Measurements from ENCODE around the gene OXSR1. TPM values are rescaled to one million over a fixed set of nuclear protein-coding genes. Genes with fewer than 3 reads are reported as not detected.

Gene OXSR1
- total RNA-seq, 1 donor from 2014 or later = 36.0 TPM

DNA sequence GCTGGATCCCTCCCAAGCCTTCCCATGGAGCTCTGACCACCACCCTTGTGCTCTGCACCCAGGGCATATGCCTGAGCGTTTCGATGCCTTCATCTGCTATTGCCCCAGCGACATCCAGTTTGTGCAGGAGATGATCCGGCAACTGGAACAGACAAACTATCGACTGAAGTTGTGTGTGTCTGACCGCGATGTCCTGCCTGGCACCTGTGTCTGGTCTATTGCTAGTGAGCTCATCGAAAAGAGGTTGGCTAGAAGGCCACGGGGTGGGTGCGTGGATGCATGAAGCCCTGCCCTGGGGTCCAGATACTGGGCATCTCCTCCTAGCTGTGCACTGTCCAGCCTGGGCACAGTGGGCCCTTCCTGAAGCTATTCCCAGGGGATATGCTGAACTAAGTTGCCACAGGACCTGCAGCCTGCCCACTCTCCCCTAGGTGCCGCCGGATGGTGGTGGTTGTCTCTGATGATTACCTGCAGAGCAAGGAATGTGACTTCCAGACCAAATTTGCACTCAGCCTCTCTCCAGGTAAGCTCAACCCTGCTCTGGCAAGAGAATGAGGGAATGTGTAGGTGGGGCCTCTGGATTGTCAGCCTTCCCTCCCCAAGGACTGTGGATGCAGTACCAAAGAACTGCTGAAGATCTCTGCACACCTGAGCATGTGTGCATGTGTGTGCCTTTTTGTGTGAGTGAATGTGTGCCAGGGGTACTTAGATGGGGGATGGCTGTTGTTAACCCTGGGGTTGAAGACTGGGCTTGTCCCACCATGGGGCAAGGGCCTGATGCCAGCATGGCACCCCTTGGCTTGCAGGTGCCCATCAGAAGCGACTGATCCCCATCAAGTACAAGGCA is 24.8 kb upstream of the OXSR1 start:
- no peak for DNase-seq (ENCODE audit: low spot score)
- TF ChIP-seq, protein P1, sequence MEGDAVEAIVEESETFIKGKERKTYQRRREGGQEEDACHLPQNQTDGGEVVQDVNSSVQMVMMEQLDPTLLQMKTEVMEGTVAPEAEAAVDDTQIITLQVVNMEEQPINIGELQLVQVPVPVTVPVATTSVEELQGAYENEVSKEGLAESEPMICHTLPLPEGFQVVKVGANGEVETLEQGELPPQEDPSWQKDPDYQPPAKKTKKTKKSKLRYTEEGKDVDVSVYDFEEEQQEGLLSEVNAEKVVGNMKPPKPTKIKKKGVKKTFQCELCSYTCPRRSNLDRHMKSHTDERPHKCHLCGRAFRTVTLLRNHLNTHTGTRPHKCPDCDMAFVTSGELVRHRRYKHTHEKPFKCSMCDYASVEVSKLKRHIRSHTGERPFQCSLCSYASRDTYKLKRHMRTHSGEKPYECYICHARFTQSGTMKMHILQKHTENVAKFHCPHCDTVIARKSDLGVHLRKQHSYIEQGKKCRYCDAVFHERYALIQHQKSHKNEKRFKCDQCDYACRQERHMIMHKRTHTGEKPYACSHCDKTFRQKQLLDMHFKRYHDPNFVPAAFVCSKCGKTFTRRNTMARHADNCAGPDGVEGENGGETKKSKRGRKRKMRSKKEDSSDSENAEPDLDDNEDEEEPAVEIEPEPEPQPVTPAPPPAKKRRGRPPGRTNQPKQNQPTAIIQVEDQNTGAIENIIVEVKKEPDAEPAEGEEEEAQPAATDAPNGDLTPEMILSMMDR (IDR thresholded peaks at IDR 0.05; ENCODE audit: unreplicated experiment) = no peak
- Mint-ChIP-seq H3K27me3 (ENCODE audit: unreplicated experiment) (peaks cover 12% of the 10 kb centered on the region), H3K4me3 (ENCODE audit: unreplicated experiment) (peak overlapping the region; percentile 15), H3K27ac (ENCODE audit: unreplicated experiment) (no peak overlapping the region), H3K9me3 (ENCODE audit: unreplicated experiment) (no peaks in the 10 kb centered on the region), H3K4me1 (ENCODE audit: unreplicated experiment) (peaks cover 29% of the 10 kb centered on the region), H3K36me3 (ENCODE audit: low read depth, unreplicated experiment) (peaks cover 17% of the 10 kb centered on the region)

DNA sequence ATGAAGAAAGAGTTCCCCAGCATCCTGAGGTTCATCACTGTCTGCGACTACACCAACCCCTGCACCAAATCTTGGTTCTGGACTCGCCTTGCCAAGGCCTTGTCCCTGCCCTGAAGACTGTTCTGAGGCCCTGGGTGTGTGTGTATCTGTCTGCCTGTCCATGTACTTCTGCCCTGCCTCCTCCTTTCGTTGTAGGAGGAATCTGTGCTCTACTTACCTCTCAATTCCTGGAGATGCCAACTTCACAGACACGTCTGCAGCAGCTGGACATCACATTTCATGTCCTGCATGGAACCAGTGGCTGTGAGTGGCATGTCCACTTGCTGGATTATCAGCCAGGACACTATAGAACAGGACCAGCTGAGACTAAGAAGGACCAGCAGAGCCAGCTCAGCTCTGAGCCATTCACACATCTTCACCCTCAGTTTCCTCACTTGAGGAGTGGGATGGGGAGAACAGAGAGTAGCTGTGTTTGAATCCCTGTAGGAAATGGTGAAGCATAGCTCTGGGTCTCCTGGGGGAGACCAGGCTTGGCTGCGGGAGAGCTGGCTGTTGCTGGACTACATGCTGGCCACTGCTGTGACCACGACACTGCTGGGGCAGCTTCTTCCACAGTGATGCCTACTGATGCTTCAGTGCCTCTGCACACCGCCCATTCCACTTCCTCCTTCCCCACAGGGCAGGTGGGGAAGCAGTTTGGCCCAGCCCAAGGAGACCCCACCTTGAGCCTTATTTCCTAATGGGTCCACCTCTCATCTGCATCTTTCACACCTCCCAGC is 24.0 kb upstream of the OXSR1 start:
- H3K9me3 Mint-ChIP-seq (ENCODE audit: unreplicated experiment) = no peaks in the 10 kb centered on the region
- peaks cover 12% of the 10 kb centered on the region for H3K27me3 Mint-ChIP-seq (ENCODE audit: unreplicated experiment)
- peak overlapping the region; percentile 79 for H3K4me3 Mint-ChIP-seq (ENCODE audit: unreplicated experiment)
- no peak overlapping the region for H3K27ac Mint-ChIP-seq (ENCODE audit: unreplicated experiment)
- TF ChIP-seq, protein P1 (IDR thresholded peaks at IDR 0.05; ENCODE audit: unreplicated experiment) = no peak
- DNase-seq (ENCODE audit: low spot score) = no peak
- peaks cover 17% of the 10 kb centered on the region for H3K36me3 Mint-ChIP-seq (ENCODE audit: low read depth, unreplicated experiment)
- H3K4me1 Mint-ChIP-seq (ENCODE audit: unreplicated experiment) = peaks cover 22% of the 10 kb centered on the region

DNA sequence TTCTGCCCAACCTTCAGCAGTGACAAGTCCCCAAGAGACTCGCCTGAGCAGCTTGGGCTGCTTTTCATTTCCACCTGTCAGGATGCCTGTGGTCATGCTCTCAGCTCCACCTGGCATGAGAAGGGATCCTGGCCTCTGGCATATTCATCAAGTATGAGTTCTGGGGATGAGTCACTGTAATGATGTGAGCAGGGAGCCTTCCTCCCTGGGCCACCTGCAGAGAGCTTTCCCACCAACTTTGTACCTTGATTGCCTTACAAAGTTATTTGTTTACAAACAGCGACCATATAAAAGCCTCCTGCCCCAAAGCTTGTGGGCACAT is 23.4 kb upstream of the OXSR1 start:
- DNase-seq (ENCODE audit: low spot score) = no peak
- Mint-ChIP-seq H3K36me3 (ENCODE audit: low read depth, unreplicated experiment) (peaks cover 17% of the 10 kb centered on the region), H3K4me1 (ENCODE audit: unreplicated experiment) (peaks cover 22% of the 10 kb centered on the region), H3K27me3 (ENCODE audit: unreplicated experiment) (peaks cover 12% of the 10 kb centered on the region), H3K27ac (ENCODE audit: unreplicated experiment) (no peak overlapping the region), H3K9me3 (ENCODE audit: unreplicated experiment) (no peaks in the 10 kb centered on the region), H3K4me3 (ENCODE audit: unreplicated experiment) (peak overlapping the region; percentile 15)
- TF ChIP-seq, protein P1 (IDR thresholded peaks at IDR 0.05; ENCODE audit: unreplicated experiment) = no peak

DNA sequence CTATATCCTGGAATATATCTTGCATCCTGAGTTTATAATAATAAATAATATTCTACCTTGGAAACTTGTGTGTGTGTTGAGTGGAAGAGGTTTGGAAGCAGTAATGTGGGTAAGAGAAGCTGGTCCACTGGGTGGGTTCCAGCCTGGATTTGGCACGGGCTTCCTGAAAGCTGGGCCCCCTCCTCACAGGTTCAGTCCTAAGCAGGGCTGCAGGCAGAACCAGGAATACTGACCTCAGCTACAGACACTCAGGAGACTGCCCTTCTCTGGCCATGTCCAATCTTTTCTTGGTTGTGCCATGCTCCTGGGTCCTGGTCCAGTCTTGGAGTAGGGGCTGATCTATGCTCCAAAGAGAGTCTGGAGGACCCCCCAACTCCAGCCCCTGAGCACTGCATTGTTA is 22.4 kb upstream of the OXSR1 start:
- peaks cover 17% of the 10 kb centered on the region for H3K4me1 Mint-ChIP-seq (ENCODE audit: unreplicated experiment)
- no peak overlapping the region for H3K27ac Mint-ChIP-seq (ENCODE audit: unreplicated experiment)
- peaks cover 12% of the 10 kb centered on the region for H3K27me3 Mint-ChIP-seq (ENCODE audit: unreplicated experiment)
- H3K36me3 Mint-ChIP-seq (ENCODE audit: low read depth, unreplicated experiment) = peaks cover 14% of the 10 kb centered on the region
- no peak overlapping the region for H3K4me3 Mint-ChIP-seq (ENCODE audit: unreplicated experiment)
- H3K9me3 Mint-ChIP-seq (ENCODE audit: unreplicated experiment) = no peaks in the 10 kb centered on the region
- TF ChIP-seq, protein P1 (IDR thresholded peaks at IDR 0.05; ENCODE audit: unreplicated experiment) = no peak
- DNase-seq (ENCODE audit: low spot score) = no peak

DNA sequence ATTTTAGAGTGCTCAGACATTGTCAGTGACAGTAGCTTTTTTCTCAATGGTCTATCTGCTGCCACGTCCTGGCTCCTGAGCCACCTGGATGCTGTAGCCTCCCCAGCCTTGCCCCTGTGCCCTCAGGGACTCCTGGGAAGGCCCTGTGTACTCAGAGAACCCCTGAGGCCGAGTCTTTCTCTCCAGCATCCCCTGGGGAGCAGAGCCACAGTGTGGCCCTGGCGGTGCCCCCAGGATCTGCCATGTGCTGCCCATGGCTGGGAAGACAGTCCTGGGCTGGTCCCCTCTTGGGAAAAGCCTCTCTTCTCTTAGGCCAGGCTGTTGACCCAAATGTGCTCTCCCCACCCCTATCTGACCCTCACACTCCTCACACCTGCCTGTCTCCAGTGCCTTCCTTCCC is 21.8 kb upstream of the OXSR1 start:
- peaks cover 14% of the 10 kb centered on the region for H3K36me3 Mint-ChIP-seq (ENCODE audit: low read depth, unreplicated experiment)
- H3K4me3 Mint-ChIP-seq (ENCODE audit: unreplicated experiment) = no peak overlapping the region
- H3K27ac Mint-ChIP-seq (ENCODE audit: unreplicated experiment) = no peak overlapping the region
- no peaks in the 10 kb centered on the region for H3K9me3 Mint-ChIP-seq (ENCODE audit: unreplicated experiment)
- DNase-seq (ENCODE audit: low spot score) = no peak
- TF ChIP-seq, protein P1 (IDR thresholded peaks at IDR 0.05; ENCODE audit: unreplicated experiment) = no peak
- peaks cover 9% of the 10 kb centered on the region for H3K27me3 Mint-ChIP-seq (ENCODE audit: unreplicated experiment)
- peaks cover 13% of the 10 kb centered on the region for H3K4me1 Mint-ChIP-seq (ENCODE audit: unreplicated experiment)

All from endothelial cell (in vitro differentiated cells).